Measurements from ENCODE around the gene CACNA2D4.

Gene CACNA2D4

GRCh38 chr12:1885599-1886245 lies 32.7 kb downstream of the CACNA2D4 start:
- no peak for DNase-seq

GRCh38 chr12:1885082-1885596 lies 33.3 kb downstream of the CACNA2D4 start:
- DNase-seq = no peak

GRCh38 chr12:1884651-1885050 lies 33.8 kb downstream of the CACNA2D4 start:
- DNase-seq = no peak

GRCh38 chr12:1883513-1883912 lies 34.9 kb downstream of the CACNA2D4 start:
- DNase-seq = no peak

GRCh38 chr12:1882850-1883470 lies 35.5 kb downstream of the CACNA2D4 start:
- DNase-seq = no peak

GRCh38 chr12:1882405-1882804 lies 36.0 kb downstream of the CACNA2D4 start:
- DNase-seq = no peak

GRCh38 chr12:1881936-1882335 lies 36.5 kb downstream of the CACNA2D4 start:
- DNase-seq = no peak

GRCh38 chr12:1881301-1881700 lies 37.2 kb downstream of the CACNA2D4 start:
- DNase-seq = no peak

- DNase-seq = no peak
These were observed 37.6 kb downstream of the CACNA2D4 start for GRCh38 chr12:1880876-1881275.

- DNase-seq = no peak
These were observed 38.2 kb downstream of the CACNA2D4 start for GRCh38 chr12:1880153-1880845.

- DNase-seq = no peak
These were observed 38.8 kb downstream of the CACNA2D4 start for GRCh38 chr12:1879633-1880032.

GRCh38 chr12:1878695-1879094 lies 39.8 kb downstream of the CACNA2D4 start:
- DNase-seq = no peak

GRCh38 chr12:1878214-1878613 lies 40.2 kb downstream of the CACNA2D4 start:
- no peak for DNase-seq

- DNase-seq = no peak
These were observed 41.1 kb downstream of the CACNA2D4 start for GRCh38 chr12:1877169-1877878.

- no peak for DNase-seq
These were observed 42.4 kb downstream of the CACNA2D4 start for GRCh38 chr12:1876086-1876485.

GRCh38 chr12:1875608-1876007 lies 42.8 kb downstream of the CACNA2D4 start:
- DNase-seq = no peak

GRCh38 chr12:1873531-1874510 lies 44.6 kb downstream of the CACNA2D4 start:
- DNase-seq = no peak

GRCh38 chr12:1872448-1872847 lies 46.0 kb downstream of the CACNA2D4 start:
- no peak for DNase-seq

GRCh38 chr12:1872001-1872400 lies 46.5 kb downstream of the CACNA2D4 start:
- DNase-seq = no peak

GRCh38 chr12:1870998-1871917 lies 47.2 kb downstream of the CACNA2D4 start:
- DNase-seq = no peak

GRCh38 chr12:1870086-1870485 lies 48.4 kb downstream of the CACNA2D4 start:
- no peak for DNase-seq
